ENCODE data around the gene SLC39A9.
"Not testable (repeated sequence)": the region's sequence is repeated elsewhere in the genome, so short reads cannot be mapped to it uniquely, and the experiment has no call there.

Gene SLC39A9

DNA sequence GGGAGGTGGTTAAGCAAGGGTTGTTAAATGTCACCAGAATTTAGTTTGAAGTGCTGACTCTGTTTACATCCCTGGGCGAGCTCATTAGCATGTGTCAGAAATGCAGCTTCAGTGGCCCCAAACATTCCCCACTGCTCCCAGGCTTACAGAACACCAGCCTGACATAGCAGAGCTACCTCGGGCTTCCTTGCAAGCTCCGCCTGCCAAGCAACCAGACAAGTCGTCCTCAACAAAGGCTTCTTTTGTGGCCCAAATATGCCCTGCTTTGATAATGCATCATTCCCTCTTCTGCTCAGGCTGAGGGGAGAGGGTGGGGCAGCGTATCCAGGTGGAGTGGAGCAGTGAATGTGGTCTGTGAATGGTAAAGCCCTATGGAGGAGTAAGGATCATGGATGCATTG, 28.4 kb upstream of the SLC39A9 start:
- DNase-seq, result no peak

DNA sequence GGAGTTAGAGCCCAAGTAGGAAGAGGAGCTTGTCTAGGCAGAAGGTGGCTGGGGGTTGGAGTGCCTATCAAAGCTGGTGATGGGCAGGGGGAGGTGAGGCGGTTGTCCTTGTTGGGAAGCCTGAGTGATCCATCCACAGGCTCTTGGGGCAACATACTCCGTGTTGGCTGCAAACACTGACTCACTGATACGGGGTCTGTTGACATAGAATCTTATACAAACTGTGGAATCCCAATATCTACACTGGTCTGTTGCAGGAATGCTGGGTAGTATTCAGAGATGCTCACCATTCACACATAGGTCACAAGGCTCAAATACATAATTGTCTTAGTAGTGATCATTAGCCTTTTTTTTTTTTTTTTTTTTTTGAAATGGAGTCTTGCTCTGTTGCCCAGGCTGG, 26.3 kb upstream of the SLC39A9 start:
- DNase-seq, result no peak

DNA sequence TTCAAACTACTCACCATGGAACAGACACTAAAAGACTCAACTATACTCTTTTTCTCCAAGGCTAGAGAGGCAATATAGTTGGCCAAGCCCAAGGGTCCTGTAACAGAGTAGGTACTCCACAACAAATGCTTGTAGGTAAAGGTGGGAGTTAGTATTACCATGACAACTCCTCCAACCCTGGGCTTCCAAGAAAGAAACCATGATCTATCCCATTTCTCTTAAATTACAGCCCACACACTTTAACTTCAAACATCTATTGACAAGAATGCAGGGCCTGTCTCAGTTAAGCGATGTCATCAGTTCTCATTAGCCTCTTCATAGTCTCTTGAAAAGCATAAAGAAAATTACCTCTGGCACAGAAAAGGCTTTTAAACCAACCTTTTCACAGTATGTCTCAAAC, 25.4 kb upstream of the SLC39A9 start:
- DNase-seq, result no peak

DNA sequence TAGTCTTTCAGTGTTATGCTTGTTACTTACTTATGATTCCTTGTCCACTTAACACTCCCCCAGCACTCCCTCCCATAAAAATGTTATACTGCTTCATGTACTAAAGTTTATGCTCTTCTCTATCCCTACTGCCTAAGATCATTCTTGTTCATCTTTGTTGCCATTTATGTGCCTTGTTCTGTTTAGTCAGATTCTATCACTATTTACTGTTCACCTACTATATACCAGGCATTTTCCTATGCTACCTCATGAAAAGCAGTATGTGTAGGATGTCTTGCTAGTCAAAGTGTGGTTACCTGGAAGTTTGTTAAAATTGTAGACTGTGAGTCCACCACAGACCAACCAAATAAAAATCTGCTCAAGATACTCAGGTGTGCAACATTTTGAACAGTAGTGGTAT, 24.3 kb upstream of the SLC39A9 start:
- no peak for DNase-seq

DNA sequence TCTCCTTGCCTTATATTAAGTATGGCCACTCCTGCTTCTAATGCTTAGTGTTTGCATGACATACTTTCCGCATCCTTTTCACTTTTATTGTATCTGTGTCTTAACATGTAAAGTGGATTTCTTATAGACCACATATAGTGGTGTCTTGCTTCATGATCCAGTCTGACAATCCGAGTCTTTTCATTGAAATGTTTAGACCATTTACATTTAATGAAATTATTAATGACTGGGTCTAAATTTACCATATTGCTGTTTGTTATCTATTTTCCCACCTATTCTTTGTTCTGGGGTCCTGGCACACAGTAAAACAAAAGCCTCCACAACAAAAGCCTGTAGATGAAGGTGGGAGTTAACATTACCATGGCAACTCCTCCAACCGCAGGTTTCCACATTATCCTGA, 23.3 kb upstream of the SLC39A9 start:
- DNase-seq, result no peak

DNA sequence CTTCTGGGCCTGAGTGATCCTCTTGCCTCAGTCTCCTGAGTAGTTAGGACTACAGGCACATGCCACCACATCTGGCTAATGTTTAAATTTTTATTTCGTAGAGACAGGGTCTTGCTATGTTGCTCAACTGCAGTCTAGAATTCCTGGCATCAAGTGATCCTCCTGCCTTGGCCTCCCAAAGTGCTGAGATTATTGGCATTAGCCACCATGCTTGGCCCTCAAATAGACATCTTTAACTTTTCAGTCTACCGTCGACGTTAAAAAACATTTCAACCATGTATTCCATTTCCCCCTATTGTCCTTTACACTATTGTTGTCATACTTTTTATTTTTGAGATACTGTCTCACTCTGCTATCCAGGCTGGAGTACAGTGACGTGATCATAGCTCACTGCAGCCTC, 22.8 kb upstream of the SLC39A9 start:
- no peak for DNase-seq

DNA sequence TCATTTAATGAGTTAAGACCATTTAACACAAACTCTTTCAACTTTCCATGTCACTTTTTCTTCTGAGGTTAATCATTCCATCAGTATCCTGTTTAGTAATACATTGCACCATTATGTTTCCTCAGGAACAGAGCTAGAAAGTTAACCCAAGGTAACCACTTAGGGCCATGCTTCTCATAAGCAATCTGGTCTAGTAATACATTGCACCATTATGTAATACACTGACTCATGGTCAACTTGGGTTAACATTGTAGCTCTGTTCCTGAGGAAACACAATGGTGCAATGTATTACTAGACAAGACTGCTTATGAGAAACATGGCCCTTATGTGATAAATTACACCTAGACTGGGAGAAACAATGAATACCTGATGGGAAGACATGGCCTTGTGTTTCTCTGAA, 22.1 kb upstream of the SLC39A9 start:
- no peak for DNase-seq

DNA sequence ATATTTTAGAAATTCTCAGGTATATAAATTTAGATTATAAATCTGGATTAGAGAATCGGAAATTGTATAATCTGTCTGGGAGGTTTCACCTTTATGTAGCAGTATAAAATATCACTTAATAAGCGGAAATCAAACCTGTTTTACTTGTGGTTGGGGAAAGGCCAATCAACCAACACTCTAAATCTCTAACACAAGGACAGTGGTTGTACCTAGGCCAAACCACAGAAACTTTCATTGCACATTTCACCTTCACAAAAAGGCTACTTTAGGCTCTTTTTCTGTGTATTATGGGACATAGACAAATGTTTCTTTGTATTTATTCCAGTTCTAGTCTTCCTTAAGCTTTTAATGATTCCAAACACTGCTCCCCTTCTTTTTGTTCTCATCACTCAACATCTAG, 20.2 kb upstream of the SLC39A9 start:
- DNase-seq, result no peak

DNA sequence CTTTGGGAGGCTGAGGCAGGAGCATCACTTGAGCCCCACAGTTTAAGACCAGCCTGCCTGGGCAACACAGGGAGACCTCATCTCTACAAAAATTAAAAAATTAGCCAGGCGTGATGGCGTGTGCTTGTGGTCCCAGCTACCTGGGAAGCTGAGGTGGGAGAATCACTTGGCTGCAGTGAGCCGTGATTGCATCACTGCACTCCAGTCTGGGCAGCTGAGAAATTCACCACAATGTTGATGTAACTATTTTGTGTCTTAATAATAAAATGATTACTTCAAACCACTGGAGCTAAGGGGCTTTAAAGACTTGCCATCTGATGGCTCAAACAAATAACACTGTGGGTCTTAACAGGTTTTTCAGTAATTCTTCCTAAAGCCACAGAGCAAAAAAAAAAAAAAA, 11.2 kb upstream of the SLC39A9 start:
- no peak for DNase-seq

DNA sequence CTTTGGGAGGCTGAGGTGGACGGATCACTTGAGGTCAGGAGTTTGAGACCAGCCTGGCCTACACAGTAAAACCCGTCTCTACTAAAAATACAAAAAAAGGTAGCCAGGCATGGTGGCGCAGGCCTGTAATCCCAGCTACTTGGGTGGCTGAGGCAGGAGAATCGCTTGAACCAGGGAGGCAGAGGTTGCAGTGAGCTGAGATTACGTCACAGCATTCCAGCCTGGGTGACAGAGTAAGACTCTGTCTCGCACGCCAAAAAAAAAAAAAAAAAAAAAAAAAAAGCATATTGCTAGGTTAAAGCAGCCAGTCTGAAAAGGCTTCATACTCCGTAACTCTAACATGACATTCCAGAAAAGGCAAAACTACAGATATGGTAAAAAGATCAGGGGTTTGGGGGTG, 7.1 kb upstream of the SLC39A9 start:
- not testable (repeated sequence) for DNase-seq

DNA sequence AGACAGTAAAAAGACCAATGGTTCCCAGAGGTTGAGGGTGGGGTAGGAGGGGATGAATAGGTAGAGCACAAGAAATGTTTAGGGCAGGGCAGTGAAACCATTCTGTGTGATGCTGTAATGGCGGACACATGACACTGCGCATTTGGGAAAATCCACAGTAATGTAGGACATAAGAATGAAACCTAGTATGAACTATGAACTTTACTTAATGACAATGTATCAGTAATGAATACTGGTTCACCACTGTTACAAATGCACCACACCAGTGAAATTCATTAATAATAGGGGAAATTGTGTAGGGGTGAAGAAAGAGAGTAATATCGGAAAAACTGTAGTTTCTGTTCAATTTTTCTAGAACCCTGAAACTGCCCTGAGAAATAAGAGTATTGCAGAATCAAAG, 6.0 kb upstream of the SLC39A9 start:
- DNase-seq, result no peak

DNA sequence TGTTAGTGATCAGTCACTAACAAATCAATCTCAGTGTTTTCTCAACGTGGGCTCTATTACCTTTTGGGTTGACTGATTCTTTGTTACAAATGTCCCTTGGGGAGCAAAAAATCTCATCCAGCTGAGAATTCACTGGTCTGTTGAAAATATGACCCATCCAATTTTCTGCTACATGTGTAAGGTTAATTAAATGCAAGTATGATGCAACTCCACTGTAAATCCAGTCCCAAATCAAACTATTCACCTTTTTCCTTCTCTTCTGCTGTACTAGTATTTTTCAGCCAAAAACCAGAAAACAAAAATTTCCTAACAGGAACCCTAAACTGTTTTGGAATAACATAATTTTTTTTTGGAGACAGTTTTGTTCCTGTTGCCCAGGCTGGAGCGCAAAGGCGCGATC, 2.6 kb upstream of the SLC39A9 start:
- no peak for DNase-seq

DNA sequence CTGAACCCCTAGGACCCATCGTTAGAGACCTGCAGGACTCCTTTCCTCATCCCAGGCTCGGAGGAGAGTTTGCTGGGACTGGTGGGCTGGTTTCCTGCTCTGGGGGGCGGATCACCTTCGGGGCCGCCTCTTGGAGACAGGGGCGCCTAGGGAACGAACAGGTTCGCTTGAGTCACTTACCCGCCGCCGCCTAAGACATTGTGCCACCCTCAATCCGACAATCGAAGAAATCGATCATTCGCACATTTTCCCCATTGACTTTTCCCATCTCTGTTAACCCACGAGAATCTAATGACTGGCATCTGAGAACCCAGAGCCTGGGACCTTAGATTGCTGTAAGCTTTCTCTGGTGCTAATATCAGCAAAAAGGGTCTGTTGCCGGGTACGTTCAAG, 322 bp downstream of the SLC39A9 start:
- no peak for DNase-seq

DNA sequence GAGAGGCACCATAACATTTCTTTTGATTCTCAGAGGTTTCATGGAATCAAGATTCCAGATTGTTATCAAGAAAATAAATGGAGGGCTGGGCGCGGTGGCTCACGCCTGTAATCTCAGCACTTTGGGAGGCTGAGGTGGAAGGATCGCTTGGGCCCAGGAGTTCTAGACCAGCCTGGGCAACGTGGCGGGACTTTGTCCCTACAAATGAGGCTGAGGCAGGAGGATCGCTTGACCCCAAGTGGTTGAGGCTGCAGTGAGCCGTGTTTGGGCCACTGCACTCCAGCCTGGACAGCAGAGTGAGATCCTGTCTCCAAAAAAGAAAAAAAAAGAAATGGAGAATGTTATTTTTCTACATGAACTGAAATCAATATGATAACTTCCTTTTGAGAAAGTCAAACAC, 1.3 kb downstream of the SLC39A9 start:
- DNase-seq, result no peak

DNA sequence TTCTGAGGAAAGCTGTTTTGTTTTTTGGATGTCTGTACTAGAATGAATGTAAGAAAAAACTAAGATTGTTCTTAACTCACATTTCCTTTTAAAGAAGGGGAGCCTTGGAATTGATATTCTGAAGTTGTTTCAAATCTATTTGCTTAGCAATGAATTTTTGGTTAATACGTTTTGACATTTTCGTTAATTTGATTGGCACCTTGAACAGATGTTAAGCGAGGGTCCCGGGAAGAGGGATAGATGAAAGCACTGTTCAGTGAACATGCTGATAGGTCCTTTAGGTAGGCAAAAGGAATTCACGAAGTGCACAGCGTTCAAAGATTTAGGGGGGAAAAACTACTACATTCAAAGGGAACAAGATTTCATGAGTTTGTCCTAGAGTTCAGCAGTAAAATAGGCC, 1.7 kb downstream of the SLC39A9 start:
- no peak for DNase-seq

DNA sequence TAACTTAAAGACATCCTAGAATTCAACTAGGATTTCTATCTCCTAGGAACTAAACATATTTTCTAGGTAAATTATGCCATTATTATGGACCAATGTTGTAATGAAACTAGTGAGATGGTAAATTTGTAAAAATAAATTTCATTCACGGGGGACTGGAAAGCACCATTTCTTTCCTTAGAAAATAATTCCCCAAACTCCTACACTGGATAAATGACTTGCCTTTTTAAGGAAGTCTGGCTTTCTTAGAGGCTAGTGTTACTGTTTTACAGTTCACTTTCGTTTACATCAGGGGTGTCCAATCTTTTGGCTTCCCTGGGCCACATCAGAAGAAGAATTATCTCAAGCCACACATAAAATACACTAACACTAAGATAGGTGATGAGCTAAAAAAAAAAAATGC, 3.3 kb downstream of the SLC39A9 start:
- no peak for DNase-seq

DNA sequence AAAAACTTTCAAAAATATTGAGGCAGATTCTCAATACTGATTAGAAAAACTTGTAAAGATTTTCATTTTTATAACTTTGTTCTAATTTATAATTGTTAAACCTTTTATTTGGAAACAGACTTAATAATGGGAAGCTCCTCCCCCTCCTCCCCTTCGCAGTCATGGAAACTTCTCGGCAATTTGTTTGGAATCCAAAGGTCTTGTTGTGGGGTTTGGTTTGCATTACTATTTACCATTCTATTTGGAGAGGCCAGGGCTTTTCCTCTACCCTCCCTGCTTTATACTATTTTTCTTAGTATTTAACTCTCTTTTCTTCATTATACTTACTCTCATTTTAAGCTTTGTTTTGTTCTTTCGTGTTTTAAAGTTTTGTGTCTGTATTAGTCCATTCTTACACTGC, 6.0 kb downstream of the SLC39A9 start:
- DNase-seq, result no peak

DNA sequence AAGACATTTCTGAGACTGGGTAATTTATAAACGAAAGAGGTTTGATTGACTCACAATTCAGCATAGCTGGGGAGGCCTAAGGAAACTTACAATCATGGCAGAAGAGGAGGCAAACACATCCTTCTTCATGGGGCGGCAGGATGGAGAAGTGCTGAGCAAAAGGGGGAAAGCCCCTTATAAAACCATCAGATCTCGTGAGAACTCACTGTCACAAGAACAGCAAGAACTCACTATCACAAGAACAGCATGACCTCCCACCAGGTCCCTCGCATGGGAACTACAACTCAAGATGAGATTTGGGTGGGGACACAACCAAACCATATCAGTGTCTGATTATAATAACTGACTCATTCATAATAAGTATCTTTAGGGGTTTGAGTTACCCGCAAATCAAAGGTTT, 6.4 kb downstream of the SLC39A9 start:
- DNase-seq, result no peak

DNA sequence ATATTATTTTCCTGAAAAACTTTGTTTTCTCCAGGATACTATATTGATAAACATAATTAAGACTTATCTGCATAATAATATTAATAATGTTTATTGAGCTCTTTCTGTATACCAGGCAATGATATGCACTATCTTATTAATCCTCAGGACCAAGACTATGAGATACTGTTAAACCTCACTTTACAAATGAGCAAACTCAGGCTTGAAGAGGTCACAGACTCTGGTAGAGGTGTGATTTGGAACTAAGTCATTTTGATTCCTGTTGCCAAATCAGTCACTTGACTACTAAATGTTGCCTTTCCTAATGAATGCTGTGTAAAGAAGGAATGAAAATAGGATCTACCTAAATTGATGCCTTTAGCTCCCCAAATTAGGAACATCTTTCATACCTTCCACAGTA, 7.3 kb downstream of the SLC39A9 start:
- no peak for DNase-seq

DNA sequence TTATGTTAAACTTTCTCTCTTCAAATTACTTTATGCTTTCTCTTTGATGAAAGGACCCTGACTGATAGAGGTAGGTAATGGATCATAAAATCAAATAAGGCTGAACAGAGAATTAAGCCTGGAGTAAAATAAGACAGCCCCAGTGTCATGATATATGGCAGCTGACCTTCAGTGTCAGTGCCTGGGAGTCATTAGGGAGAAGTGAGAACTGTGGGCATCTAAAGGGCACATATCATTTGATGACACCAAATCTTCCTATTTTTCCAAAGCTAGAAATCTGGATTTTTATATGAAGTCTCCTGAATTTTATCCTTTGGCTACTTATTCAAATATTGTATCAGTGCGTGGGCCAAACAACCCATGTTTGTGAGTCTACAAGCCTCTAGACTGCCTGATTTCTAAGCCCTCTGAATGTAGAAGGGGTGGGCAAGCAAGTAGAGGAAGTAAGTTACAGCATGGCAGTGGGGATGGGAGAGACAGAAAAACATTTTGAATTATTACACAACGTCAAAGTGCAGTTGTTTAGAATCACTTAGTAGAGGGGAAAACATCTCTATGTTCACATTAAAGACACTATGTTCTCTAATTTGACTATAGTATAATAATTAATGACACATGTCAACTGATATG, 10.0 kb downstream of the SLC39A9 start:
- no peak for DNase-seq

DNA sequence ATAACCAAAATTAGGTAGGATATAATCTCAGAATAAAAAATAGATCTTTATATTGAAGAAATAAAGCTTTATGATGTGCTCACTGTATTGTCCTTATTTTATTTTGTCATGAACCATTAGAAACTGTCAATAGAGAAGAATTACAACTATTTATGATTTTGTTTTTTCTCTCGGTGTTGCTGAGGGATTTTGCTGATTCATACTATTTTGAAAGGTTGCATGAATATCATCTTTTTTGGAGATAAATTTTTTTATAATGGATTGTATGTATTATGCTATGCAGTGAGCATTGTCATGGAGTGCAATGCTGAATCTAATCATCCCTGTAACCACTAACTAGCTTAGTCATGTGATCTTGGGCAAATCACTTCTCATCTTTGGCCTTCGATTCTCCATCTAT, 15.0 kb downstream of the SLC39A9 start:
- no peak for DNase-seq

DNA sequence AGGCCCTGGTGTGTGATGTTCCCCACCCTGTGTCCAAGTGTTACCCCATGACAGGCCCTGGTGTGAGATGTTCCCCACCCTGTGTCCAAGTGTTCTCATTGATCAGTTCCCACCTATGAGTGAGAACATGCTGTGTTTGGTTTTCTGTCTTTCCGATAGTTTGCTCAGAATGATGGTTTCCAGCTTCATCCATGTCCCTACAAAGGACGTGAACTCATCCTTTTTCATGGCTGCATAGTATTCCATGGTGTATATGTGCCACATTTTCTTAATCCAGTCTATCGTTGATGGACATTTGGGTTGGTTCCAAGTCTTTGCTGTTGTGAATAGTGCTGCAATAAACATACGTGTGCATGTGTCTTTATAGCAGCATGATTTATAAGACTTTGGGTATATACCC, 17.6 kb downstream of the SLC39A9 start:
- not testable (repeated sequence) for DNase-seq

DNA sequence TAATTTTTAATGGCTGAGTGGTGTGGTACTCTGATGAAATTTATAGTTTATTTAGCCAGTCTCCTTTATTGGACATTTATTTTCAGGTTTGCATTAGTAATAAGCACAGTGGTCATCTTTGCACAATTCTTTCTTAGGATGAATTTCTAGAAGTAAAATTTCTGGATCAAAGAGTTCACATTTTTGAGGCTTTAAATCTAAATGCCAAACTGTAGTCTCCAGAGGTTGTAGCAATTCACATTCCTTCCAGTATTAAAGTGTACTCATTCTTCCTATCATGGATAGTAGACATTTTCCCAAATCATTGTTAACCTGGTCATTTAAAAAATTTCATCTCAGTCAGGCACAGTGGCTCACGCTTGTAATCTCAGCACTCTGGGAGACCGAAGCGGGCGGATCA, 24.8 kb downstream of the SLC39A9 start:
- DNase-seq, result no peak

DNA sequence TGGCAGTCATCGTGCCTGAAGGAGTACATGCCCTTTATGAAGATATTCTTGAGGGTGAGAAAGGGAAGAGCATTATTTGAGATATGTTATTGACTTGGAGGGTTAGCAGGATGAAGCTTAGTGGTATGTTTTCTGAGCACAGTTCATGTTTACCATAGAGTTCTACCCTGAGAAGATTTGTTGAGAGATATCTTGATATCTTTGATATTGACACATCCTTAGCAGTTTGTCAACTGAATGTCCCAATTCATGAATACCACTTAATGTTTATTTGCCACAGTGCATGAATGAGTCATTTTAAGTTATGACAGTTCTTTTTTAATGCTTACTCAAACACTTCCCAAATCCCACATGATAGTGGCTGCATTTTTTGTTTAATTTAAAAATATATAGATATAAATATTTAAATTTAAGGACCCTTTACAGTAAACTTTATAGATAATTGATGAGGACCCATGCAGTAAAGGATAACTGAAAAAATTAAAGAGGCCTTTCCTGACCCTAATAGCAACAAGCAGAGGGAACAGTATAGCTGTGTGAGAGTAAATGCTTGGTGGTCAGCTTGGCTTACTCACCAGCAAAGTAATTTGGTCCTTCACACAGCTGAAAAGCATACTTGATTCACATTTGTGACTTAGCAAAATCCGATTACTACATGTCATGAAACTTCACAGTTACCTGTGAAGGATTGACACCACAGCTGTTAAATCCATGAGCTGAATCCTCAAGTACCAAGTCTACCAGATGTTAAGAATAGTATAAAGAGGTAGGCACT, 25.8 kb downstream of the SLC39A9 start:
- DNase-seq, result no peak

DNA sequence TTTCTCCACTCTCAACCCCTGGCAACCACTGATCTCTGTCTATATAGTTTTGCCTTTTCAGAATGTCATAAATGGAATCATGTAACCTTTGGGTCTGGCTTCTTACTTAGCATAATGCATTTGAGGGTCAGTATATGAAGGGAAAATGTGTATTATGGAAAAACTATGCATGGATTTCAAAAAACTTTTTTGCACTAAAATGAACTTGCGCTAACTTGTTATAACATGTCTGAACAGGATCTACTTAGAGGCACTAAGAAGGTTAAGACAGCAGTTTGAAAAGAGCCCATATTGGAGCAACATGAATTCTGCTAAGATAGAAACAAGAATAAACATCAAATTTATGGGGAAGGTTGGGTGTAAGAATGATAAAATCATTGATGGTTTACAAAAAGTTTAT, 29.1 kb downstream of the SLC39A9 start:
- DNase-seq, result no peak

All from GOT3 (cell line).